ENCODE results near the gene MCM5.
"Not testable (repeated sequence)": the region's sequence is repeated elsewhere in the genome, so short reads cannot be mapped to it uniquely, and the experiment has no call there.

Gene MCM5

DNA sequence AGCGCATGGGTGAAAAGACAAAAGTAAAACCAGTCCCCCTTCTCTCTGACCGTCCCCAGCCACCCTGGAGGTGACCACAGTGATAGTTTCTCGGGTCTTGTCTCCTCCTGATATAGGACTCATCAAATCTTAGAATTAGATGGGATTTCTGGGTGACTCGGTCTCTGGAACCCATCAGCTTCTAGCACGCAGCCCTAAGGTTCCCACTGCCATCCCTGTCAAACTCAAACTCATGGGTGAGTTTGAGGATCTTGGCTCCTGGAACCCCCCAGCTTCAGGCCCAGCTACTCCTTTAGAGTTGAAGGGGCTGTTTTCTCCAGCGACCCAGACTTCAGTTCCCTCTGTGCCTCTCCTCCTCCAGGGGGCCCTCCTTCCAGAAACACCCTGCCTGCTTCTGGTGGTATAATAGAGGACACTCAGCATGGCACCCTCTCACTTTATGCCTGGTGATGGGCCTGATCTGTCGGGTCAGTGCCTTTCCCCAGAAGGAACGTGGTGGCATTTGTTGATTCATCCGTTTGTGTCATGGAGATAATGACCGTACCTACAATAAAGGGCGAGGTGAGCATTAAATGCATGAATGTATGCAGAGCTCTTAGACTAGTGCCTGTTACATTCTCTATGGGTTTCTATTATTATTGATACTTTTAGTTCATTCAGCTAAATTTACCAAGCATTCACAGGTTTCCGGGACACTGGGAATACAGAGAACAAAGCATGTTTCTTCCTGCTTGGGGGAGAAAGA is 31.7 kb downstream of the MCM5 start:
- DNase-seq (ENCODE audit: low read depth) = no peak
- TF ChIP-seq, protein P1, sequence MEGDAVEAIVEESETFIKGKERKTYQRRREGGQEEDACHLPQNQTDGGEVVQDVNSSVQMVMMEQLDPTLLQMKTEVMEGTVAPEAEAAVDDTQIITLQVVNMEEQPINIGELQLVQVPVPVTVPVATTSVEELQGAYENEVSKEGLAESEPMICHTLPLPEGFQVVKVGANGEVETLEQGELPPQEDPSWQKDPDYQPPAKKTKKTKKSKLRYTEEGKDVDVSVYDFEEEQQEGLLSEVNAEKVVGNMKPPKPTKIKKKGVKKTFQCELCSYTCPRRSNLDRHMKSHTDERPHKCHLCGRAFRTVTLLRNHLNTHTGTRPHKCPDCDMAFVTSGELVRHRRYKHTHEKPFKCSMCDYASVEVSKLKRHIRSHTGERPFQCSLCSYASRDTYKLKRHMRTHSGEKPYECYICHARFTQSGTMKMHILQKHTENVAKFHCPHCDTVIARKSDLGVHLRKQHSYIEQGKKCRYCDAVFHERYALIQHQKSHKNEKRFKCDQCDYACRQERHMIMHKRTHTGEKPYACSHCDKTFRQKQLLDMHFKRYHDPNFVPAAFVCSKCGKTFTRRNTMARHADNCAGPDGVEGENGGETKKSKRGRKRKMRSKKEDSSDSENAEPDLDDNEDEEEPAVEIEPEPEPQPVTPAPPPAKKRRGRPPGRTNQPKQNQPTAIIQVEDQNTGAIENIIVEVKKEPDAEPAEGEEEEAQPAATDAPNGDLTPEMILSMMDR (conservative IDR thresholded peaks at IDR 0.05; ENCODE audit: low read depth, low read length) = peak; percentile 45
- H3K4me3 ChIP-seq (ENCODE audit: low read depth, low read length) = no peak overlapping the region

DNA sequence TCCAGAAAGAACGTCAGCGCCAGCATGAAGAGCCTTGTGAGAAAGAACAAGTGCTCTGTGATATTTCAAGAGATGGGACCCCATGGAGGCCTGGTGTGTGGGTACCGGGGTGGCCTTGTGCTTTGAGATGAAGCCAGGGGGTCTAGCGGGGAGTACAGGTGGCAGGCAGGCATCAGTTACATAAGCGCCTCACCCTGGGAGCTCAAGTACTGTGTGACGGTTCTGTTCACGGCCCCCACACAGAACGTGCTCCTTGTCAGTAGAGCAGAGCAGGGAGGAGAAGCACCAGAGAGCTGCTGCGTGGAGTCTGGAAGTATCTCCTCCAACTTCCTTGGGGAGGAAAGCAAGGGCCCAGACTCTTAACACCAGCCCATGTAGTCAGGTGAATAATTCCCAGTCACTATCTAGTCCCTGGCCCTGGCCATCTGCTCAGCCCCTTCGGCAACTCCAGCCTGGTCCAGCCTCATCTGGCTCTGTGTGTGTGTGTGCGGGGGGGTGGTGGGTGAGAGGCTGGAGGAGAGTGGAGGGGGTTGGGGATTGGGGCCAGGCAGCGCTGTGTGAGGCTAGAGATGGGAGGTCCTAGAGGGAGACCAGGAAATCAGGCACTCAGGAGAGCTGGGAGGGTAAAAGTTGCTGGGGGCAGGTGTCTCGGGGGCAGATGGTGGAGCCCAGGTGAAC is 32.4 kb downstream of the MCM5 start:
- no peak overlapping the region for H3K4me3 ChIP-seq (ENCODE audit: low read depth, low read length)
- TF ChIP-seq, protein P1 (conservative IDR thresholded peaks at IDR 0.05; ENCODE audit: low read depth, low read length) = no peak
- no peak for DNase-seq (ENCODE audit: low read depth)

DNA sequence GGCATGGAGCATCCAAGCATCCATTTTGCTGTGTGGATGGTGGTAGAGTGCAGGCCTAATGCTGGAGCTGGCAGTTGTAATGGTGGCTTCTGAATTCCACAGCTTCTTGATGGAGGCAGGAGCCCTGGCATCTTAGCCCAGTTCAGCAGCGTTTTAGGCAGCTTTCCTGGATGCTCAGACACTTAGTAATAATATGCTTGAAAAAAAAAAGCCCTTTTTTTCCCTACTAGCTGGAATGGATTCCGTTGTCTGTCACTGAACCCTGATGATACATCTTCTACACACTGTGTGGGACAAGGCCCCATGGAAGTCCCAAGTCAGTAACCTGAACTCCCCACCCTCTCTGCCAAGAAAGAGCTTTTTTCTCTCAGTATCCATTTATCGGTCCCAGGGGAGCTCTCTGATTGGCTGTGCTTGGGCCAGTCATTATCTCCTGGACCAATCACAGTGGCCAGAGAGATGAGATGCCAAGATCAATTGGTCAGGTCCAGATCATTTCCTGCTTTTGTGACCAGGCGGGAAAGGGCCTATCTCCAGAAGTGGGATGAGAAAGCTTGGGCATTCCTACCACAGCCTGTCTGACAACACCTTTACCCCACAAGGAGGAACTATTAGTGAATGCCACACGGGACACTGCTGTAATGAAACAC is 34.2 kb downstream of the MCM5 start:
- H3K4me3 ChIP-seq (ENCODE audit: low read depth, low read length) = no peak overlapping the region
- DNase-seq (ENCODE audit: low read depth) = no peak
- TF ChIP-seq, protein P1 (conservative IDR thresholded peaks at IDR 0.05; ENCODE audit: low read depth, low read length) = no peak

DNA sequence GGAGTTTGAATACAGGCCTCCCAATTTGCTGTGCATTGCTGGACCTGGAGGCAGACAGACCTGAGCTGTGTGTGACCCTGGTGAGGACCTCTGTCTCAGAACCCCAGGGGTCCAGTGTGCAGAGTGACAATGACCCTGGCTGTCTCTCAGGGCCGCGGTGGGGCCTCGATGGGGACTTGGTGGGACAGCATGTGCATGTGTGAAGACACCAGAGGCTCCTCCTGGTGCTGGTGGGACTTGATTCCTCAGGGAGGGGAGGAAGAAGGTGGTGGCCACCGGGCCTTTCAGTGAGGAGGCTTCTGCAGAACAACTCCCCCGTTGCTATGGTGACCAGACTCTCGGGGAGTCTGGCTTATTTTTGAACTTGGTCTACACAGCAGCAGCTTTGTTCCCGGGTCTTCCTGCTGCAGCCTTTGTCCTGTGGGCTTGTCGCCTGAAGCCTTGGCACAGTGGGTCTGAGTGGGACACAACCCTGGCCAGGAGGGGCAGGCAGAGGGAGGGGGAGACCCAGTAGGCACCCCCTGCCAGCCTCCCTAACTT is 35.3 kb downstream of the MCM5 start:
- no peak for DNase-seq (ENCODE audit: low read depth)
- TF ChIP-seq, protein P1 (conservative IDR thresholded peaks at IDR 0.05; ENCODE audit: low read depth, low read length) = no peak
- H3K4me3 ChIP-seq (ENCODE audit: low read depth, low read length) = no peak overlapping the region

DNA sequence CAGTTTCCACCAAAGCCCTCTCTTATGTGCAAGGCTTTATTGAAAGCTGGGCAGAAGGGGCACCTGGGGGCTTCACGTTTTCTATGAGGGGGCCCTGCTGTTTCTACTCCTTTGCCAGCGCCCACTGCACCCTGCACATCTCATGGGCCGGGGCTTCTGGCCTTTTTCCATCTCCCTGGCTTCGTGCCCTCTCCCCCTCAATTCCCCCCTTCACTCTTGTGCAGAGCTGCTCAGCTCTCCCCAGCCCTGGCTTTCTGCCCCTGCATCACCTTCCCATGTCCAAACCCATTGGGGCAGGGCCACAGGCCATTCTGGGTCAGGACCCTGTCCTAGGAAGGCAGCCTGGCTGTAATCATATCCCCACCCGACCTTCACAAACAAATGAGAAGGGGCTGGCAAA is 36.5 kb downstream of the MCM5 start:
- no peak overlapping the region for H3K4me3 ChIP-seq (ENCODE audit: low read depth, low read length)
- DNase-seq (ENCODE audit: low read depth) = no peak
- TF ChIP-seq, protein P1 (conservative IDR thresholded peaks at IDR 0.05; ENCODE audit: low read depth, low read length) = no peak

DNA sequence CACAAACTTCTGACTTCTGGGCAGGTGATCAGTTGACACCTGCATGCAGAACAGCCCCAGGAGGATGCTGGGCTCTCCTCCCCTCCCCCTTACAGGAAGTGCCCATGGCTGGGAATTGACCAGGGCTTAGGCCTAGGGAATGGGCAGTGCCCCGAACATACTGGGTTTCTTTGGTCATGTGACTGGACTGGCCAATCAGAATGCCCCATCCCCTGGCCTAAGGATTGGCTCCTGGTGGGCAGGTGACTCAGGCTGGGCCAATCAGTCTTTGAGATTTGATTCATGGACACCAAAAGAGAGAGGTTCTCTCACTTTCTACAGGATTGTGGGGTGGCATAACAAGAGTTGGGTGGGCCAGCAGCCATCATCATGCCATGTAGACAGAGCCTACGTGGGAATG is 37.1 kb downstream of the MCM5 start:
- DNase-seq (ENCODE audit: low read depth) = no peak
- TF ChIP-seq, protein P1 (conservative IDR thresholded peaks at IDR 0.05; ENCODE audit: low read depth, low read length) = no peak
- no peak overlapping the region for H3K4me3 ChIP-seq (ENCODE audit: low read depth, low read length)

DNA sequence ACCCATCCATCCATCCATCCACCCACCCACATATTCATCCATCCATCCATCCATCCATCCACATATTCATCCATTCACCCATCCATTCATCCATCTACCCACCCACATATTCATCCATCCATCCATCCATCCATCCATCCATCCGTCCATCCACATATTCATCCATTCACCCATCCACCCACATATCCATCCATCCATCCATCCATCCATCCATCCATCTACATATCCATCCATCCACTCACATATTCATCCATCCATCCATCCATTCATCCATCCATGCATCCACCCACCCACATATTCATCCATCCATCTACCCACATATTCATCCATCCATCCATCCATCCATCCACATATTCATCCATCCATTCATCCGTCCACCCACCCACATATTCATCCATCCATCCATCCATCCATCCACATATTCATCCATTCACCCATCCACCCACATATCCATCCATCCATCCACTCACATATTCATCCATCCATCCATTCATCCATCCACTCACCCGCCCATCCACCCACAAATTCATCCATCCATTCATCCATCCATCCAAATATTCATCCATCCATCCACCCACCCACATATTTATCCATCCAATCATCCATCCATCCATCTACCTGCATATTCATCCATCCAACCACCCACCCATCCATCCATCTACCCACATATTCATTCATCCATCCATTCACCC is 38.9 kb downstream of the MCM5 start:
- H3K4me3 ChIP-seq (ENCODE audit: low read depth, low read length) = not testable (repeated sequence)

More for the DNA sequence above, 38.9 kb downstream of the MCM5 start:
- not testable (repeated sequence) for DNase-seq (ENCODE audit: low read depth)
